ENCODE results near the gene GSTP1. TPM values are rescaled to one million over a fixed set of nuclear protein-coding genes. Genes with fewer than 3 reads are reported as not detected.

The GSTP1 gene
- total and polyA plus RNA-seq, 2 experiments from 2014 or later = 1,040 to 1,982 TPM

- H3K9me2 ChIP-seq (replicated peaks; ENCODE audit: insufficient read depth) = no peaks in the 10 kb centered on the region
- H3K9me3 ChIP-seq (ENCODE audit: low read depth) = no peaks in the 10 kb centered on the region
- no peak overlapping the region for H3K4me2 ChIP-seq
- no peak for DNase-seq (ENCODE audit: low spot score)
- H3K79me2 ChIP-seq = no peaks in the 10 kb centered on the region
- H3K36me3 ChIP-seq (replicated peaks; ENCODE audit: insufficient read depth, low read depth) = no peaks in the 10 kb centered on the region
- no peaks in the 10 kb centered on the region for H4K20me1 ChIP-seq (ENCODE audit: insufficient read depth, poor library complexity, severe bottlenecking)
- TF ChIP-seq CTCF (IDR thresholded peaks at IDR 0.05; ENCODE audit: poor library complexity) (no peak), EZH2phosphoT487 (IDR thresholded peaks at IDR 0.05; ENCODE audit: low read depth, severe bottlenecking, unreplicated experiment) (no peak), EZH2 (IDR thresholded peaks at IDR 0.05; ENCODE audit: borderline replicate concordance) (no peak)
- no peak overlapping the region for H3K4me3 ChIP-seq
- no peak overlapping the region for H2AFZ ChIP-seq
- H3K4me1 ChIP-seq (ENCODE audit: insufficient read depth) = peaks cover 6% of the 10 kb centered on the region
- 76% methylated on average over 3 of the region's 3 CpGs for WGBS (ENCODE audit: low lambda C conversion rate, missing lambda C conversion rate)
- H3K27me3 ChIP-seq = no peaks in the 10 kb centered on the region
- no peak overlapping the region for H3K27ac ChIP-seq
These were observed 8.7 kb upstream of the GSTP1 start for GRCh38 chr11:67574938-67575337.

- Histone ChIP-seq H3K4me2 (no peak overlapping the region), H3K9me2 (replicated peaks; ENCODE audit: insufficient read depth) (no peaks in the 10 kb centered on the region), H4K20me1 (ENCODE audit: insufficient read depth, poor library complexity, severe bottlenecking) (no peaks in the 10 kb centered on the region), H3K36me3 (replicated peaks; ENCODE audit: insufficient read depth, low read depth) (no peaks in the 10 kb centered on the region), H3K9me3 (ENCODE audit: low read depth) (no peaks in the 10 kb centered on the region), H3K79me2 (no peaks in the 10 kb centered on the region), H3K4me3 (no peak overlapping the region), H3K4me1 (ENCODE audit: insufficient read depth) (peaks cover 21% of the 10 kb centered on the region), H2AFZ (no peak overlapping the region), H3K27ac (no peak overlapping the region), H3K27me3 (no peaks in the 10 kb centered on the region)
- 82% methylated on average over 14 of the region's 14 CpGs for WGBS (ENCODE audit: low lambda C conversion rate, missing lambda C conversion rate)
- DNase-seq (ENCODE audit: low spot score) = no peak
- TF ChIP-seq CTCF (IDR thresholded peaks at IDR 0.05; ENCODE audit: poor library complexity) (no peak), EZH2phosphoT487 (IDR thresholded peaks at IDR 0.05; ENCODE audit: low read depth, severe bottlenecking, unreplicated experiment) (no peak), EZH2 (IDR thresholded peaks at IDR 0.05; ENCODE audit: borderline replicate concordance) (no peak)
These were observed 6.7 kb upstream of the GSTP1 start for GRCh38 chr11:67576735-67577475.

- no peak for DNase-seq (ENCODE audit: low spot score)
- Histone ChIP-seq H3K79me2 (peaks cover 2% of the 10 kb centered on the region), H3K4me2 (no peak overlapping the region), H3K9me2 (replicated peaks; ENCODE audit: insufficient read depth) (no peaks in the 10 kb centered on the region), H3K36me3 (replicated peaks; ENCODE audit: insufficient read depth, low read depth) (no peaks in the 10 kb centered on the region), H3K4me1 (ENCODE audit: insufficient read depth) (peaks cover 32% of the 10 kb centered on the region), H3K4me3 (no peak overlapping the region), H3K9me3 (ENCODE audit: low read depth) (no peaks in the 10 kb centered on the region), H3K27ac (no peak overlapping the region), H2AFZ (no peak overlapping the region), H3K27me3 (no peaks in the 10 kb centered on the region), H4K20me1 (ENCODE audit: insufficient read depth, poor library complexity, severe bottlenecking) (no peaks in the 10 kb centered on the region)
- WGBS (ENCODE audit: low lambda C conversion rate, missing lambda C conversion rate) = over 99% methylated on average over 6 of the region's 6 CpGs
- TF ChIP-seq EZH2 (IDR thresholded peaks at IDR 0.05; ENCODE audit: borderline replicate concordance) (no peak), CTCF (IDR thresholded peaks at IDR 0.05; ENCODE audit: poor library complexity) (no peak), EZH2phosphoT487 (IDR thresholded peaks at IDR 0.05; ENCODE audit: low read depth, severe bottlenecking, unreplicated experiment) (no peak)
These were observed 5.7 kb upstream of the GSTP1 start for GRCh38 chr11:67577951-67578350.
